Measurements from ENCODE around the gene GAP43.

Gene GAP43

GRCh38 chr3:115697263-115698053, 74.1 kb downstream of the GAP43 start:
- H3K27ac Mint-ChIP-seq, result no peak overlapping the region
- peaks cover 2% of the 10 kb centered on the region for H3K27me3 Mint-ChIP-seq
- no peaks in the 10 kb centered on the region for H3K4me1 Mint-ChIP-seq
- H3K9me3 Mint-ChIP-seq, result no peaks in the 10 kb centered on the region
- no peaks in the 10 kb centered on the region for H3K36me3 Mint-ChIP-seq
- H3K4me3 Mint-ChIP-seq, result no peak overlapping the region

- no peaks in the 10 kb centered on the region for H3K36me3 Mint-ChIP-seq
- no peaks in the 10 kb centered on the region for H3K9me3 Mint-ChIP-seq
- H3K4me1 Mint-ChIP-seq, result no peaks in the 10 kb centered on the region
- no peak overlapping the region for H3K27ac Mint-ChIP-seq
- H3K4me3 Mint-ChIP-seq, result no peak overlapping the region
- H3K27me3 Mint-ChIP-seq, result peaks cover 2% of the 10 kb centered on the region
Measured at GRCh38 chr3:115698851-115699591, 75.7 kb downstream of the GAP43 start.

GRCh38 chr3:115699706-115700105, 76.4 kb downstream of the GAP43 start:
- no peaks in the 10 kb centered on the region for H3K9me3 Mint-ChIP-seq
- H3K36me3 Mint-ChIP-seq, result no peaks in the 10 kb centered on the region
- H3K4me1 Mint-ChIP-seq, result no peaks in the 10 kb centered on the region
- H3K4me3 Mint-ChIP-seq, result no peak overlapping the region
- H3K27me3 Mint-ChIP-seq, result peaks cover 2% of the 10 kb centered on the region
- H3K27ac Mint-ChIP-seq, result no peak overlapping the region

GRCh38 chr3:115702598-115702997, 79.3 kb downstream of the GAP43 start:
- H3K4me1 Mint-ChIP-seq, result no peaks in the 10 kb centered on the region
- H3K4me3 Mint-ChIP-seq, result no peak overlapping the region
- H3K9me3 Mint-ChIP-seq, result no peaks in the 10 kb centered on the region
- no peak overlapping the region for H3K27ac Mint-ChIP-seq
- H3K27me3 Mint-ChIP-seq, result peaks cover 5% of the 10 kb centered on the region
- no peaks in the 10 kb centered on the region for H3K36me3 Mint-ChIP-seq

- Mint-ChIP-seq H3K9me3 (no peaks in the 10 kb centered on the region), H3K4me3 (no peak overlapping the region), H3K27ac (no peak overlapping the region), H3K27me3 (peaks cover 8% of the 10 kb centered on the region), H3K4me1 (no peaks in the 10 kb centered on the region), H3K36me3 (no peaks in the 10 kb centered on the region)
Measured at GRCh38 chr3:115704661-115705338, 81.5 kb downstream of the GAP43 start.

- Mint-ChIP-seq H3K4me3 (no peak overlapping the region), H3K36me3 (no peaks in the 10 kb centered on the region), H3K27me3 (peaks cover 13% of the 10 kb centered on the region), H3K9me3 (no peaks in the 10 kb centered on the region), H3K27ac (no peak overlapping the region), H3K4me1 (no peaks in the 10 kb centered on the region)
Measured at GRCh38 chr3:115706311-115706829, 83.1 kb downstream of the GAP43 start.

GRCh38 chr3:115708540-115708939, 85.2 kb downstream of the GAP43 start:
- peaks cover 15% of the 10 kb centered on the region for H3K27me3 Mint-ChIP-seq
- H3K4me1 Mint-ChIP-seq, result no peaks in the 10 kb centered on the region
- no peaks in the 10 kb centered on the region for H3K36me3 Mint-ChIP-seq
- H3K27ac Mint-ChIP-seq, result no peak overlapping the region
- H3K4me3 Mint-ChIP-seq, result no peak overlapping the region
- no peaks in the 10 kb centered on the region for H3K9me3 Mint-ChIP-seq

GRCh38 chr3:115709093-115709492, 85.8 kb downstream of the GAP43 start:
- no peak overlapping the region for H3K4me3 Mint-ChIP-seq
- no peak overlapping the region for H3K27ac Mint-ChIP-seq
- H3K36me3 Mint-ChIP-seq, result no peaks in the 10 kb centered on the region
- no peaks in the 10 kb centered on the region for H3K4me1 Mint-ChIP-seq
- peaks cover 16% of the 10 kb centered on the region for H3K27me3 Mint-ChIP-seq
- no peaks in the 10 kb centered on the region for H3K9me3 Mint-ChIP-seq

GRCh38 chr3:115709931-115710330, 86.6 kb downstream of the GAP43 start:
- no peaks in the 10 kb centered on the region for H3K36me3 Mint-ChIP-seq
- H3K4me3 Mint-ChIP-seq, result no peak overlapping the region
- no peaks in the 10 kb centered on the region for H3K4me1 Mint-ChIP-seq
- no peak overlapping the region for H3K27ac Mint-ChIP-seq
- no peaks in the 10 kb centered on the region for H3K9me3 Mint-ChIP-seq
- peaks cover 17% of the 10 kb centered on the region for H3K27me3 Mint-ChIP-seq

GRCh38 chr3:115710799-115711198, 87.5 kb downstream of the GAP43 start:
- Mint-ChIP-seq H3K27me3 (peaks cover 17% of the 10 kb centered on the region), H3K4me3 (no peak overlapping the region), H3K27ac (peak overlapping the region; percentile 51), H3K9me3 (no peaks in the 10 kb centered on the region), H3K4me1 (no peaks in the 10 kb centered on the region), H3K36me3 (no peaks in the 10 kb centered on the region)

- H3K4me1 Mint-ChIP-seq, result no peaks in the 10 kb centered on the region
Measured at GRCh38 chr3:115712871-115713270, 89.6 kb downstream of the GAP43 start.

GRCh38 chr3:115713284-115713683, 90.0 kb downstream of the GAP43 start:
- Mint-ChIP-seq H3K27ac (no peak overlapping the region), H3K27me3 (peaks cover 14% of the 10 kb centered on the region), H3K36me3 (no peaks in the 10 kb centered on the region), H3K4me3 (no peak overlapping the region), H3K9me3 (no peaks in the 10 kb centered on the region), H3K4me1 (no peaks in the 10 kb centered on the region)

More at GRCh38 chr3:115712871-115713270, 89.6 kb downstream of the GAP43 start:
- no peaks in the 10 kb centered on the region for H3K36me3 Mint-ChIP-seq
- H3K27me3 Mint-ChIP-seq, result peaks cover 13% of the 10 kb centered on the region
- H3K27ac Mint-ChIP-seq, result no peak overlapping the region
- no peaks in the 10 kb centered on the region for H3K9me3 Mint-ChIP-seq
- no peak overlapping the region for H3K4me3 Mint-ChIP-seq

GRCh38 chr3:115715241-115715745, 92.0 kb downstream of the GAP43 start:
- H3K27ac Mint-ChIP-seq, result no peak overlapping the region
- H3K9me3 Mint-ChIP-seq, result no peaks in the 10 kb centered on the region
- H3K4me3 Mint-ChIP-seq, result no peak overlapping the region
- H3K4me1 Mint-ChIP-seq, result no peaks in the 10 kb centered on the region
- H3K27me3 Mint-ChIP-seq, result peaks cover 14% of the 10 kb centered on the region
- no peaks in the 10 kb centered on the region for H3K36me3 Mint-ChIP-seq

- H3K9me3 Mint-ChIP-seq, result no peaks in the 10 kb centered on the region
- H3K36me3 Mint-ChIP-seq, result no peaks in the 10 kb centered on the region
- peaks cover 11% of the 10 kb centered on the region for H3K27me3 Mint-ChIP-seq
- no peaks in the 10 kb centered on the region for H3K4me1 Mint-ChIP-seq
- H3K27ac Mint-ChIP-seq, result no peak overlapping the region
- H3K4me3 Mint-ChIP-seq, result no peak overlapping the region
Measured at GRCh38 chr3:115720983-115721382, 97.7 kb downstream of the GAP43 start.

GRCh38 chr3:115725800-115726199, 102.5 kb downstream of the GAP43 start:
- H3K36me3 Mint-ChIP-seq, result no peaks in the 10 kb centered on the region
- no peaks in the 10 kb centered on the region for H3K9me3 Mint-ChIP-seq
- H3K4me3 Mint-ChIP-seq, result no peak overlapping the region
- no peaks in the 10 kb centered on the region for H3K4me1 Mint-ChIP-seq
- peaks cover 5% of the 10 kb centered on the region for H3K27me3 Mint-ChIP-seq
- no peak overlapping the region for H3K27ac Mint-ChIP-seq

All from activated naive CD4-positive, alpha-beta T cell treated with anti-CD3 and anti-CD28 coated beads, Interleukin-2, amount 50 U/mL, for 24 hours (primary cell).